ENCODE results near the gene GTF2H2.
"Not testable (repeated sequence)": the region's sequence is repeated elsewhere in the genome, so short reads cannot be mapped to it uniquely, and the experiment has no call there.

GRCh38 chr5:71099996-71100395 lies 32.5 kb upstream of the GTF2H2 start:
- not testable (repeated sequence) for TF ChIP-seq CTCF (conservative IDR thresholded peaks at IDR 0.05); ZFX (IDR thresholded peaks at IDR 0.05)
